HG03571 (cell line): ENCODE results near the gene C19orf33.
"Not testable (repeated sequence)": the region's sequence is repeated elsewhere in the genome, so short reads cannot be mapped to it uniquely, and the experiment has no call there.

Source experiments
- ATAC-seq: cut with Tn5 transposase; IDR thresholded peaks from one replicate; pipeline ENCODE4 v1.9.1; 2021; ENCODE audit not compliant: unreplicated experiment

C19orf33 gene

GRCh38 chr19:38303517-38304351 is at the start of gene C19orf33:
Gene C19orf33, plus strand, starts transcription at chr19:38304251. Its CDS starts 11 bp downstream, at chr19:38304262.
- no peak for ATAC-seq

- no peak for ATAC-seq
Measured at GRCh38 chr19:38255383-38256014, 48.6 kb upstream of the C19orf33 start.

- not testable (repeated sequence) for ATAC-seq
Measured at GRCh38 chr19:38261942-38262341, 42.1 kb upstream of the C19orf33 start.

- ATAC-seq: no peak
Measured at GRCh38 chr19:38262585-38263268, 41.3 kb upstream of the C19orf33 start.

- no peak for ATAC-seq
Measured at GRCh38 chr19:38263689-38264485, 40.2 kb upstream of the C19orf33 start.

GRCh38 chr19:38264486-38265212 is 39.4 kb upstream of the C19orf33 start, which contains the start of gene SPINT2:
Gene SPINT2, plus strand, starts transcription at chr19:38264573. Its CDS starts 320 bp downstream, at chr19:38264893.
- no peak for ATAC-seq

GRCh38 chr19:38265213-38265861 is 38.7 kb upstream of the C19orf33 start:
- no peak for ATAC-seq

GRCh38 chr19:38265921-38266429 is 38.1 kb upstream of the C19orf33 start:
- no peak for ATAC-seq

- no peak for ATAC-seq
Measured at GRCh38 chr19:38266981-38267597, 37.0 kb upstream of the C19orf33 start.

GRCh38 chr19:38267761-38268483 is 36.1 kb upstream of the C19orf33 start:
- no peak for ATAC-seq

- ATAC-seq: no peak
Measured at GRCh38 chr19:38268539-38268938, 35.5 kb upstream of the C19orf33 start.

GRCh38 chr19:38270587-38271167 is 33.4 kb upstream of the C19orf33 start:
- ATAC-seq: no peak

GRCh38 chr19:38273499-38273898 is 30.6 kb upstream of the C19orf33 start:
- ATAC-seq: no peak

GRCh38 chr19:38274739-38275138 is 29.3 kb upstream of the C19orf33 start:
- no peak for ATAC-seq

GRCh38 chr19:38276942-38277517 is 27.0 kb upstream of the C19orf33 start:
- no peak for ATAC-seq

GRCh38 chr19:38277549-38277948 is 26.5 kb upstream of the C19orf33 start:
- ATAC-seq: no peak

GRCh38 chr19:38277969-38278680 is 25.9 kb upstream of the C19orf33 start:
- ATAC-seq: no peak
